Non-pigmented ciliary epithelial cell (primary cell): ENCODE measurements around the gene GPX2.

ENCODE experiments used
- DNase-seq: peaks from one replicate; pipeline ENCODE4 v3.0.0-alpha.2; 2010; ENCODE audit warnings: low read depth

Gene GPX2

GRCh38 chr14:64958743-64959142 is 16.2 kb upstream of the GPX2 start:
- no peak for DNase-seq

GRCh38 chr14:64958201-64958600 is 15.7 kb upstream of the GPX2 start:
- DNase-seq = no peak

GRCh38 chr14:64956697-64957406 is 14.3 kb upstream of the GPX2 start:
- DNase-seq = no peak

- no peak for DNase-seq
Measured at GRCh38 chr14:64955297-64955696, 12.8 kb upstream of the GPX2 start.

GRCh38 chr14:64954491-64955240 is 12.1 kb upstream of the GPX2 start:
- DNase-seq = no peak

GRCh38 chr14:64953661-64954060 is 11.1 kb upstream of the GPX2 start:
- DNase-seq = no peak

GRCh38 chr14:64953310-64953654 is 10.7 kb upstream of the GPX2 start:
- no peak for DNase-seq

- no peak for DNase-seq
Measured at GRCh38 chr14:64952598-64953309, 10.2 kb upstream of the GPX2 start.

- DNase-seq = no peak
Measured at GRCh38 chr14:64951724-64952123, 9.2 kb upstream of the GPX2 start.

- no peak for DNase-seq
Measured at GRCh38 chr14:64951291-64951690, 8.7 kb upstream of the GPX2 start.

- DNase-seq = no peak
Measured at GRCh38 chr14:64950889-64951288, 8.3 kb upstream of the GPX2 start.

GRCh38 chr14:64948612-64949210 is 6.2 kb upstream of the GPX2 start:
- DNase-seq = no peak

GRCh38 chr14:64947710-64948611 is 5.4 kb upstream of the GPX2 start:
- no peak for DNase-seq

- DNase-seq = no peak
Measured at GRCh38 chr14:64946310-64947045, 3.9 kb upstream of the GPX2 start.

GRCh38 chr14:64945431-64946178 is 3.1 kb upstream of the GPX2 start:
- no peak for DNase-seq

- DNase-seq = no peak
Measured at GRCh38 chr14:64944861-64945260, 2.3 kb upstream of the GPX2 start.

GRCh38 chr14:64944041-64944440 is 1.5 kb upstream of the GPX2 start:
- no peak for DNase-seq

GRCh38 chr14:64943556-64943955 is 1.0 kb upstream of the GPX2 start:
- DNase-seq = no peak

GRCh38 chr14:64940336-64940910 is 2.1 kb downstream of the GPX2 start:
- DNase-seq = no peak

- DNase-seq = no peak
Measured at GRCh38 chr14:64939817-64940190, 2.7 kb downstream of the GPX2 start.
